ENCODE measurements around the gene CXCR6.

CXCR6 gene

DNA sequence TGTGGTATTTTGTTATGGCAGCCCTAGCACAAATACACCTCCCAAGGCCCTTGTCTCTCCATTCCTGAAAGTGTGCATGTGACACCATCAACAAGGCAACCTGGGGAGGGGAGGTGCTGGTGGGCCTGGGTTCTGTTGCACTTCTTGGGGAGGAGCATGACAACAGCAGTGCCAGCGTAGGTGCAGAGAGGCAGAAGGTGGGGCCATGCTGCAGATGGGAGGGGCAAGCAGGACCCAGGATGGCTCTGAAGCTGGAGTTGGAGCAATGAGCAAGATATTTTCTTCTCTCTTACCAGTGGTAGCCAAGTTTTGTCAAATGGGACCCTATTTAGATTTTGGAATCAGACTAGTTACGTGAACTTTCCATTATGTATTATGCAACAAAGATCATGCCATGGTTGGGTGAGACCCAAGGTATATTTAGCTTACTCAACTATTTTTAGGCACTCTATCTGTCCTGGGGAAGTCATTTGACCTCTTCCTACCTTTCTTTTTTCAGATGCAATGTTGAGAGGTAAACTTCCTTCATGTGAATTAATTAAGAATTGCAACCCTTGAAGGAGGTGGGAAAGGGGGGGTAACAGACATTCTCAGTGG lies 49.0 kb downstream of the CXCR6 start:
- Histone ChIP-seq H3K4me1 (ENCODE audit: low read length) (peaks cover 31% of the 10 kb centered on the region), H3K27me3 (ENCODE audit: low read depth, low read length) (no peaks in the 10 kb centered on the region), H3K9me3 (ENCODE audit: insufficient read depth, low read length) (no peaks in the 10 kb centered on the region), H4K20me1 (ENCODE audit: insufficient read depth, low read length) (peaks cover 10% of the 10 kb centered on the region; the same call in 1 of the 2 replicates), H3K36me3 (replicated peaks; ENCODE audit: low read depth, low read length) (peaks cover 16% of the 10 kb centered on the region), H3K27ac (ENCODE audit: low read length) (no peak overlapping the region), H2AFZ (ENCODE audit: low read depth, low read length) (no peak overlapping the region), H3K4me3 (ENCODE audit: low read length) (no peak overlapping the region), H3K79me2 (ENCODE audit: low read length) (peaks cover 59% of the 10 kb centered on the region), H3K9ac (ENCODE audit: low read length) (no peak overlapping the region), H3K4me2 (ENCODE audit: low read length) (no peak overlapping the region)
- TF ChIP-seq, protein P1, sequence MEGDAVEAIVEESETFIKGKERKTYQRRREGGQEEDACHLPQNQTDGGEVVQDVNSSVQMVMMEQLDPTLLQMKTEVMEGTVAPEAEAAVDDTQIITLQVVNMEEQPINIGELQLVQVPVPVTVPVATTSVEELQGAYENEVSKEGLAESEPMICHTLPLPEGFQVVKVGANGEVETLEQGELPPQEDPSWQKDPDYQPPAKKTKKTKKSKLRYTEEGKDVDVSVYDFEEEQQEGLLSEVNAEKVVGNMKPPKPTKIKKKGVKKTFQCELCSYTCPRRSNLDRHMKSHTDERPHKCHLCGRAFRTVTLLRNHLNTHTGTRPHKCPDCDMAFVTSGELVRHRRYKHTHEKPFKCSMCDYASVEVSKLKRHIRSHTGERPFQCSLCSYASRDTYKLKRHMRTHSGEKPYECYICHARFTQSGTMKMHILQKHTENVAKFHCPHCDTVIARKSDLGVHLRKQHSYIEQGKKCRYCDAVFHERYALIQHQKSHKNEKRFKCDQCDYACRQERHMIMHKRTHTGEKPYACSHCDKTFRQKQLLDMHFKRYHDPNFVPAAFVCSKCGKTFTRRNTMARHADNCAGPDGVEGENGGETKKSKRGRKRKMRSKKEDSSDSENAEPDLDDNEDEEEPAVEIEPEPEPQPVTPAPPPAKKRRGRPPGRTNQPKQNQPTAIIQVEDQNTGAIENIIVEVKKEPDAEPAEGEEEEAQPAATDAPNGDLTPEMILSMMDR (IDR thresholded peaks at IDR 0.05; ENCODE audit: low read depth, low read length), result no peak
- TF ChIP-seq EZH2phosphoT487 (IDR thresholded peaks at IDR 0.05; ENCODE audit: low read depth), result no peak

DNA sequence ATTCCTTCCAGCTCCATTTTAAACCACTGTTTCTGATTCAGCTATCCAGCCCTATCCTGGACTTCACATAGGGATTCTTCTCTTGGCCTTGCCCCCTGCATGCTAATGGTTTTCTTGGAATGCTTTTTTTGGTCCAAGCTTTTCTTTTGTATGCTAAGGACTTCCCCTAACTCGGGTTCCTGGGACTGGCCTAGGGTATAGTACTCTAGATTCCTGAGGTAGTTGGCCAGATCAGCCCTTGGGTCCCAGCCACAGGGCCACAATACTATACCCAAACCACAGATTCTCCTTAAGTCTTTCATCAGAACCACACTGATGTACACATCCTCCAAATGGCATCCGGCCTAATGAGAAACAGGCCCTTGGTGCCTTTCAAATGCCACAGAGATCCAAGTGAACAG lies 49.6 kb downstream of the CXCR6 start:
- Histone ChIP-seq H3K79me2 (ENCODE audit: low read length) (peaks cover 53% of the 10 kb centered on the region), H3K36me3 (replicated peaks; ENCODE audit: low read depth, low read length) (peaks cover 16% of the 10 kb centered on the region), H2AFZ (ENCODE audit: low read depth, low read length) (no peak overlapping the region), H3K4me2 (ENCODE audit: low read length) (no peak overlapping the region), H3K27ac (ENCODE audit: low read length) (no peak overlapping the region), H3K4me1 (ENCODE audit: low read length) (peaks cover 31% of the 10 kb centered on the region), H3K9ac (ENCODE audit: low read length) (no peak overlapping the region), H4K20me1 (ENCODE audit: insufficient read depth, low read length) (peaks cover 7% of the 10 kb centered on the region; the same call in 1 of the 2 replicates), H3K27me3 (ENCODE audit: low read depth, low read length) (no peaks in the 10 kb centered on the region), H3K4me3 (ENCODE audit: low read length) (no peak overlapping the region), H3K9me3 (ENCODE audit: insufficient read depth, low read length) (no peaks in the 10 kb centered on the region)
- TF ChIP-seq EZH2phosphoT487 (IDR thresholded peaks at IDR 0.05; ENCODE audit: low read depth), result no peak
- TF ChIP-seq, protein P1 (IDR thresholded peaks at IDR 0.05; ENCODE audit: low read depth, low read length), result no peak

DNA sequence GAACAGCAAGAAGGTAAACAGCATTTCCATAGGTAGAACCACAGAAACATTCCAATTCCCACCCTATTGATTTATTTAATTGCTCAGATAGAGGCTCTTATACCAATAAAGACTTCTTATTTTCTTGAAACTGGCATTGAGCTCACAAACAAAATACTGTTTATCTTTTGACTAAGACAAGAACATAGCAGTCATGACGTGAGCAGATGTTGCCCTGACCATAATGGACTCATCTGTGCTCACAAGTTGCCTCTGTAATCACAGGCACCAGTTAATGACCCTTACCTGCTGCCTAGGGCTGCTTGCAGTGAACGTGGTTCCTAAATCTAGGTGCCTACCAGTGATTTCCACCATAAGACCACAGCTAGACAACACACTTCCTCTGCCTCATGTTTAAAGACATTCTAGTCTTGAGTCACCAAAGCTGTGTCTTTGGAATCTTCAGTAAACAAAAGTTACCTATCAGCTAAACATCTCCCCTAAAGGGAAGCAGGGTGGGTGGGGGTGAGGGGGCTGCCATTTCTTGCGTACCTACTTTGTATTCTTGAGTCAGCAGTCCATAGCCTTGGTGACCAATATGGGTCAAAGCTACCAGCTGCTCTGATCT lies 50.3 kb downstream of the CXCR6 start:
- Histone ChIP-seq H3K4me3 (ENCODE audit: low read length) (no peak overlapping the region), H3K9me3 (ENCODE audit: insufficient read depth, low read length) (no peaks in the 10 kb centered on the region), H3K4me2 (ENCODE audit: low read length) (no peak overlapping the region), H2AFZ (ENCODE audit: low read depth, low read length) (no peak overlapping the region), H3K79me2 (ENCODE audit: low read length) (peaks cover 47% of the 10 kb centered on the region), H3K4me1 (ENCODE audit: low read length) (peaks cover 31% of the 10 kb centered on the region), H3K36me3 (replicated peaks; ENCODE audit: low read depth, low read length) (peaks cover 16% of the 10 kb centered on the region), H3K27me3 (ENCODE audit: low read depth, low read length) (no peaks in the 10 kb centered on the region), H3K9ac (ENCODE audit: low read length) (no peak overlapping the region), H3K27ac (ENCODE audit: low read length) (no peak overlapping the region), H4K20me1 (ENCODE audit: insufficient read depth, low read length) (peaks cover 7% of the 10 kb centered on the region; the same call in 1 of the 2 replicates)
- TF ChIP-seq, protein P1 (IDR thresholded peaks at IDR 0.05; ENCODE audit: low read depth, low read length), result no peak
- TF ChIP-seq EZH2phosphoT487 (IDR thresholded peaks at IDR 0.05; ENCODE audit: low read depth), result no peak

DNA sequence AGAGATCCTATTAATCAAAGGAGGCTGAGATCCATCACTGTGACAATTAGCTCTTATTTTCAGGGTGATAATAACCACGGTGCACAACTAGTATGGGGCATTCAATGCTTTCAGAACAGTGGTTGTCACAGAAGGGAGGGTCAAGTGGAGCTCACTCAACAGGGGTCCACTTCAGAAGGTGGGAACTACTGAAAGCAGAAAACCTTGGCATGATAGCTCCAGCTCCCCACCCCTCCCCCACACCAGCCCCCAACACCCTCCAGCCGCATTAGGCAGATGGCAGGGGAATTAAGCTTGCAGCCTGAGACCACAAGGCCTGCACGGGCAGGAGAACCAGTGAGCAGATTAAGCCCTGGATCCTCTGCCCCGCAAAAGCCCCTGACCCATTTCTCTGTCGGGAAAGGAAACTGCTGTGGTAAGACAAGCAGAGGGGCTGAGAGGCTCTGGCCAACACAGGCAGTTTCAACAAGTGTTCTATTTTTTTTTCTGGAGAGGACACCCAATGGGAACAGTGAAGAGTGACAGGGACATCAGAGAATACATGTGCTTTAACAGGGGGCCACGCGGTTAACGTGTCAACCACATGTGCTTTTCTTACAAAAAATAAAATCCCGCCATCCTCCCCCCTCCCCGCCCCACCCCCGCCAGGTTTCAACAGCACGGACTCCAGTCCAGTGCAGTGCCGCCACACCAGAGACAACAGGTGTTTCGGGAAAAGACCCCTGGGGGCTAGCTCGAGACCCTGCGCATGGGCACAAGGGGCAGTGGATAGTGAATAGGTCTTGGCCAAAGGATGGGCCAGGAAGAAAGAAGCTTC lies 51.4 kb downstream of the CXCR6 start:
- H3K9ac ChIP-seq (ENCODE audit: low read length), result peak overlapping the region; percentile 93
- no peaks in the 10 kb centered on the region for H3K27me3 ChIP-seq (ENCODE audit: low read depth, low read length)
- H3K4me1 ChIP-seq (ENCODE audit: low read length), result peaks cover 31% of the 10 kb centered on the region
- no peak for TF ChIP-seq EZH2phosphoT487 (IDR thresholded peaks at IDR 0.05; ENCODE audit: low read depth)
- TF ChIP-seq, protein P1 (IDR thresholded peaks at IDR 0.05; ENCODE audit: low read depth, low read length), result no peak
- peaks cover 14% of the 10 kb centered on the region for H3K36me3 ChIP-seq (replicated peaks; ENCODE audit: low read depth, low read length)
- H3K9me3 ChIP-seq (ENCODE audit: insufficient read depth, low read length), result no peaks in the 10 kb centered on the region
- peak overlapping the region; percentile 60 for H3K27ac ChIP-seq (ENCODE audit: low read length)
- H2AFZ ChIP-seq (ENCODE audit: low read depth, low read length), result peak overlapping the region; percentile 76; the same call in 1 of the 2 replicates
- H3K4me3 ChIP-seq (ENCODE audit: low read length), result peak overlapping the region; percentile 89
- peaks cover 44% of the 10 kb centered on the region for H3K79me2 ChIP-seq (ENCODE audit: low read length)
- H4K20me1 ChIP-seq (ENCODE audit: insufficient read depth, low read length), result peaks cover 4% of the 10 kb centered on the region; the same call in 1 of the 2 replicates
- peak overlapping the region; percentile 98 for H3K4me2 ChIP-seq (ENCODE audit: low read length)

Measured in OCI-LY3 (cell line).